OCI-LY7 (cell line): Measurements from ENCODE around the gene ALOX15B. TPM values are rescaled to one million over a fixed set of nuclear protein-coding genes. Genes with fewer than 3 reads are reported as not detected.

Experiments used
- BruUV-seq: library from RNA; stranded (reverse); fragments of 400-500 nt; replicated peaks from 2 replicates; lab custom pipeline; 2021; lab: Mats Ljungman, UMichigan
- CTCF ChIA-PET: fragments of 300-600 bp; sonication (Branson Sonifier 250); formaldehyde crosslinking; loops from one replicate; lab custom pipeline; 2022; ENCODE audit warnings: antibody characterized with exemption; ENCODE audit not compliant: unreplicated experiment; lab: Charles Lee
- POLR2A ChIA-PET: fragments of 300-600 bp; sonication (Branson Sonifier 250); formaldehyde crosslinking; loops from one replicate; lab custom pipeline; 2022; ENCODE audit warnings: antibody characterized with exemption; lab: Charles Lee
- DNase-seq: peaks from one replicate; pipeline ENCODE4 v3.0.0-alpha.2; 2015; ENCODE audit warnings: low spot score
- H2AFZ ChIP-seq: fragments of 200-600 bp; sonication (generic), shearing (Covaris generic); 2 replicates; pipeline ENCODE4 v1.6.1; 2014; ENCODE audit warnings: mild to moderate bottlenecking, antibody characterized with exemption, low read length, moderate library complexity
- H3K27ac ChIP-seq: fragments of 200-600 bp; sonication (generic); 2 replicates; pipeline ENCODE4 v1.5.1; 2014; ENCODE audit warnings: mixed run types, low read depth, mild to moderate bottlenecking, moderate library complexity, low read length, inconsistent platforms; ENCODE audit not compliant: poor library complexity, severe bottlenecking
- H3K36me3 ChIP-seq: fragments of 200-600 bp; sonication (generic); 2 replicates; pipeline ENCODE4 v1.6.1; 2014; ENCODE audit warnings: mild to moderate bottlenecking, antibody characterized with exemption, low read length, moderate library complexity, mixed read lengths; ENCODE audit not compliant: insufficient read depth
- H3K4me1 ChIP-seq: fragments of 200-600 bp; sonication (generic); 2 replicates; pipeline ENCODE4 v1.5.1; 2014; ENCODE audit warnings: mild to moderate bottlenecking, low read length; ENCODE audit not compliant: insufficient read depth, poor library complexity, severe bottlenecking
- H3K4me2 ChIP-seq: fragments of 200-600 bp; sonication (generic); 2 replicates; pipeline ENCODE4 v1.6.1; 2014; ENCODE audit warnings: mild to moderate bottlenecking, low read length
- H3K4me3 ChIP-seq: fragments of 200-600 bp; sonication (generic); 2 replicates; pipeline ENCODE4 v1.5.1; 2014; ENCODE audit warnings: mild to moderate bottlenecking, low read depth, low read length; ENCODE audit not compliant: poor library complexity, severe bottlenecking
- H3K79me2 ChIP-seq: fragments of 200-600 bp; sonication (generic); 2 replicates; pipeline ENCODE4 v1.6.1; 2016; ENCODE audit warnings: low read depth, mild to moderate bottlenecking, low read length, moderate library complexity, mixed read lengths; ENCODE audit not compliant: insufficient read depth
- H3K9me2 ChIP-seq: fragments of 200-600 bp; sonication (generic); 2 replicates; pipeline ENCODE4 v1.6.1; 2016; ENCODE audit warnings: mild to moderate bottlenecking, low read length, mixed read lengths; ENCODE audit not compliant: insufficient read depth
- H3K9me3 ChIP-seq: fragments of 200-600 bp; sonication (generic); 2 replicates; pipeline ENCODE4 v1.6.1; 2014; ENCODE audit warnings: mild to moderate bottlenecking, mixed run types, low read length, mixed read lengths
- H4K20me1 ChIP-seq: fragments of 200-600 bp; sonication (generic); 2 replicates; pipeline ENCODE4 v1.6.1; 2014; ENCODE audit warnings: mild to moderate bottlenecking, antibody characterized with exemption, low read length, moderate library complexity, mixed read lengths; ENCODE audit not compliant: insufficient read depth
- EZH2phosphoT487 ChIP-seq: fragments of 200-600 bp; sonication (generic); IDR thresholded peaks from 2 replicates; pipeline ENCODE4 v1.6.1; 2018; ENCODE audit warnings: low read depth, borderline replicate concordance, mild to moderate bottlenecking, mixed run types, antibody characterized with exemption, low read length, moderate library complexity, mixed read lengths
- intact Hi-C: fragments of 100-400 bp; cut with micrococcal nuclease; formaldehyde crosslinking; loops from one replicate; pipeline ENCODE4 v1.10.0; 2022; ENCODE audit not compliant: unreplicated experiment
- total RNA-seq, 2 experiments: library from RNA; depleted of rRNA in 1 of 2; stranded (reverse); fragments of >200 nt in 1 of 2; shearing (Covaris generic) in 1 of 2; gene quantifications; 2 replicates each; pipeline ENCODE4 v1.2.3, GENCODE V29; 2014 to 2022
- TF ChIP-seq, protein P1 (sequence below): fragments of 200-600 bp; sonication (generic); conservative IDR thresholded peaks from 2 replicates; pipeline ENCODE4 v1.5.1; 2014; ENCODE audit warnings: mild to moderate bottlenecking, antibody characterized with exemption, low read length, moderate library complexity, mixed read lengths

ALOX15B gene
- total RNA-seq, 2 experiments from 2014 or later: not detected

DNA sequence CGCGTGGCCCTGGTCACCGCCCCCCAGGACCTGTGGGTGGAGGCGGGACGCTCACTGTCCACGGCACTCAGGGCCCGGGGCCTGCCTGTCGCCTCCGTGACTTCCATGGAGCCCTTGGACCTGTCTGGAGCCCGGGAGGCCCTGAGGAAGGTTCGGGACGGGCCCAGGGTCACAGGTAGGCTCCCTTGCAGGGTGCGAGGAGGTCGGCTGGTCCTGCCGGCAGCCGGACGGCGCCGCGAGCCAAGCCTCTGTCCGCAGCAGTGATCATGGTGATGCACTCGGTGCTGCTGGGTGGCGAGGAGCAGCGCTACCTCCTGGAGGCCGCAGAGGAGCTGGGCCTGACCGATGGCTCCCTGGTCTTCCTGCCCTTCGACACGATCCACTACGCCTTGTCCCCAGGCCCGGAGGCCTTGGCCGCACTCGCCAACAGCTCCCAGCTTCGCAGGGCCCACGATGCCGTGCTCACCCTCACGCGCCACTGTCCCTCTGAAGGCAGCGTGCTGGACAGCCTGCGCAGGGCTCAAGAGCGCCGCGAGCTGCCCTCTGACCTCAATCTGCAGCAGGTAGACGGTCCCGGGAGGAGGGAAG is 35.2 kb upstream of the ALOX15B start:
- H3K4me1 ChIP-seq: peaks cover 8% of the 10 kb centered on the region
- no peaks in the 10 kb centered on the region for H3K36me3 ChIP-seq
- no peak overlapping the region for H2AFZ ChIP-seq
- ChIA-PET POLR2A (no interaction called here), CTCF (no interaction called here)
- no peaks in the 10 kb centered on the region for H4K20me1 ChIP-seq
- no peak overlapping the region for H3K4me3 ChIP-seq
- no peaks in the 10 kb centered on the region for H3K79me2 ChIP-seq
- H3K4me2 ChIP-seq: no peak overlapping the region
- no peak for TF ChIP-seq EZH2phosphoT487
- TF ChIP-seq, protein P1, sequence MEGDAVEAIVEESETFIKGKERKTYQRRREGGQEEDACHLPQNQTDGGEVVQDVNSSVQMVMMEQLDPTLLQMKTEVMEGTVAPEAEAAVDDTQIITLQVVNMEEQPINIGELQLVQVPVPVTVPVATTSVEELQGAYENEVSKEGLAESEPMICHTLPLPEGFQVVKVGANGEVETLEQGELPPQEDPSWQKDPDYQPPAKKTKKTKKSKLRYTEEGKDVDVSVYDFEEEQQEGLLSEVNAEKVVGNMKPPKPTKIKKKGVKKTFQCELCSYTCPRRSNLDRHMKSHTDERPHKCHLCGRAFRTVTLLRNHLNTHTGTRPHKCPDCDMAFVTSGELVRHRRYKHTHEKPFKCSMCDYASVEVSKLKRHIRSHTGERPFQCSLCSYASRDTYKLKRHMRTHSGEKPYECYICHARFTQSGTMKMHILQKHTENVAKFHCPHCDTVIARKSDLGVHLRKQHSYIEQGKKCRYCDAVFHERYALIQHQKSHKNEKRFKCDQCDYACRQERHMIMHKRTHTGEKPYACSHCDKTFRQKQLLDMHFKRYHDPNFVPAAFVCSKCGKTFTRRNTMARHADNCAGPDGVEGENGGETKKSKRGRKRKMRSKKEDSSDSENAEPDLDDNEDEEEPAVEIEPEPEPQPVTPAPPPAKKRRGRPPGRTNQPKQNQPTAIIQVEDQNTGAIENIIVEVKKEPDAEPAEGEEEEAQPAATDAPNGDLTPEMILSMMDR: no peak
- H3K27ac ChIP-seq: no peak overlapping the region
- H3K9me2 ChIP-seq: no peaks in the 10 kb centered on the region
- no peak for DNase-seq
- intact Hi-C loops: no loop called here
- BruUV-seq: no TSS peak
- no peaks in the 10 kb centered on the region for H3K9me3 ChIP-seq

DNA sequence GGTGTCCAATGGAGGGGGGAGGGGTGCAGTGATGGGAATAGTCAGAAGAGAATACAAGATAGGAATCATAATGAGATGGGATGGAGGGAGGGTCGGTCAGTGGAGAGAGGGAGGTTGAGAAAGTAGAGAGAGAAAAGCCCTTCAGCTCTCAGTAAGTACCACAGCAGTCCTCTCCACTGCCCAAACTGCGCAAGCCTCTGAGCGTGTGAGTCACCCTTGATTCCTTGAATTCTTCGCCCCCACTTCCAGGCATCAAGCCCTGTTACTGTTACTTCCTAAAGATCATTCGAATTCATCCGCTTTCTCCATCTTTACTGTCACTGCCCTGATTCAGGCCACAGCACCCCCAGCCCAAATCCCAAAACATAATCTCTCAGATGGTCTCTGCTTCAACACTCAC is 34.0 kb upstream of the ALOX15B start:
- no peaks in the 10 kb centered on the region for H3K36me3 ChIP-seq
- H3K4me2 ChIP-seq: no peak overlapping the region
- no TSS peak for BruUV-seq
- no peaks in the 10 kb centered on the region for H3K79me2 ChIP-seq
- no peak overlapping the region for H3K27ac ChIP-seq
- H2AFZ ChIP-seq: no peak overlapping the region
- no peaks in the 10 kb centered on the region for H3K9me2 ChIP-seq
- no peaks in the 10 kb centered on the region for H3K9me3 ChIP-seq
- TF ChIP-seq, protein P1: no peak
- no peak for TF ChIP-seq EZH2phosphoT487
- H3K4me1 ChIP-seq: peaks cover 8% of the 10 kb centered on the region
- DNase-seq: no peak
- ChIA-PET POLR2A (no interaction called here), CTCF (no interaction called here)
- H4K20me1 ChIP-seq: no peaks in the 10 kb centered on the region
- no peak overlapping the region for H3K4me3 ChIP-seq
- intact Hi-C loops: no loop called here

DNA sequence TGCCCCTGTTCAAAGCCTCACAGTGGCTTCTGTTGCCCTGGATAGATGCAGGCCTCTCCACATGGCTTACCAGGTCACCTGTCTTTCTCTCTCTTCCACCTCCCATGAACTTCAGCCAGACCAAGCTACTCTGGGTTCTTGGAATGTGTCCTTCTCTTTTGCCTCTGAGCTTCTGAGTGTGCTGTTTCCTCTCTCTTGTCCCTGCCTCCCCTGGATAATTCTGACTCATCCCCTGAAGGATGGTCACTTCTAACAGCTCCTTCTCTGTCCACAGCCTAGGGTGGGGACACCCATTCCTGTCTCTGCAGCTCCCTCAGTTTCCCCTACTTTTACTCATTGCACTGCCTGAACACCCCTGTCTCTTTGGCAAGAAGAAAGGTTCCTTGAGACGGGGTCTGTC is 33.5 kb upstream of the ALOX15B start:
- H3K4me2 ChIP-seq: no peak overlapping the region

More for the DNA sequence above, 33.5 kb upstream of the ALOX15B start:
- Histone ChIP-seq H3K4me1 (peaks cover 8% of the 10 kb centered on the region), H2AFZ (peak overlapping the region; percentile 28; the same call in 1 of the 2 replicates), H3K79me2 (no peaks in the 10 kb centered on the region), H3K9me3 (no peaks in the 10 kb centered on the region), H3K4me3 (no peak overlapping the region), H3K27ac (no peak overlapping the region), H3K9me2 (no peaks in the 10 kb centered on the region), H3K36me3 (no peaks in the 10 kb centered on the region), H4K20me1 (no peaks in the 10 kb centered on the region)
- no peak for DNase-seq
- TF ChIP-seq, protein P1: no peak
- TF ChIP-seq EZH2phosphoT487: no peak
- POLR2A ChIA-PET: no interaction called here
- intact Hi-C loops: no loop called here
- CTCF ChIA-PET: no interaction called here
- BruUV-seq: no TSS peak
